Measurements from ENCODE around the gene ATP8A2.

Gene ATP8A2

GRCh38 chr13:25927363-25927762, 555.6 kb downstream of the ATP8A2 start:
- no peak overlapping the region for H3K27ac ChIP-seq (ENCODE audit: insufficient read depth, low read depth, low read length, poor library complexity, severe bottlenecking)
- no peak overlapping the region for H3K4me3 ChIP-seq (ENCODE audit: insufficient read depth, low read depth, low read length)
- 77 to 79% methylated on average over 6 of the region's 6 CpGs for WGBS, 2 experiments
- no peaks in the 10 kb centered on the region for H3K36me3 ChIP-seq (ENCODE audit: control insufficient read depth, insufficient read depth, low read length)
- no peaks in the 10 kb centered on the region for H3K9me3 ChIP-seq (ENCODE audit: control insufficient read depth, low read length)
- peaks cover 26% of the 10 kb centered on the region for H3K4me1 ChIP-seq (ENCODE audit: control insufficient read depth, insufficient read depth, low read length)
- H3K27me3 ChIP-seq (ENCODE audit: control insufficient read depth, insufficient read depth, low read length, poor library complexity, severe bottlenecking): no peaks in the 10 kb centered on the region

- 85 to 90% methylated on average over 2 of the region's 2 CpGs for WGBS, 2 experiments
- H3K36me3 ChIP-seq (ENCODE audit: control insufficient read depth, insufficient read depth, low read length): no peaks in the 10 kb centered on the region
- no peaks in the 10 kb centered on the region for H3K27me3 ChIP-seq (ENCODE audit: control insufficient read depth, insufficient read depth, low read length, poor library complexity, severe bottlenecking)
- H3K4me3 ChIP-seq (ENCODE audit: insufficient read depth, low read depth, low read length): no peak overlapping the region
- H3K9me3 ChIP-seq (ENCODE audit: control insufficient read depth, low read length): no peaks in the 10 kb centered on the region
- H3K4me1 ChIP-seq (ENCODE audit: control insufficient read depth, insufficient read depth, low read length): peaks cover 26% of the 10 kb centered on the region
- no peak overlapping the region for H3K27ac ChIP-seq (ENCODE audit: insufficient read depth, low read depth, low read length, poor library complexity, severe bottlenecking)
Observed at GRCh38 chr13:25927932-25928331, 556.2 kb downstream of the ATP8A2 start.

DNA sequence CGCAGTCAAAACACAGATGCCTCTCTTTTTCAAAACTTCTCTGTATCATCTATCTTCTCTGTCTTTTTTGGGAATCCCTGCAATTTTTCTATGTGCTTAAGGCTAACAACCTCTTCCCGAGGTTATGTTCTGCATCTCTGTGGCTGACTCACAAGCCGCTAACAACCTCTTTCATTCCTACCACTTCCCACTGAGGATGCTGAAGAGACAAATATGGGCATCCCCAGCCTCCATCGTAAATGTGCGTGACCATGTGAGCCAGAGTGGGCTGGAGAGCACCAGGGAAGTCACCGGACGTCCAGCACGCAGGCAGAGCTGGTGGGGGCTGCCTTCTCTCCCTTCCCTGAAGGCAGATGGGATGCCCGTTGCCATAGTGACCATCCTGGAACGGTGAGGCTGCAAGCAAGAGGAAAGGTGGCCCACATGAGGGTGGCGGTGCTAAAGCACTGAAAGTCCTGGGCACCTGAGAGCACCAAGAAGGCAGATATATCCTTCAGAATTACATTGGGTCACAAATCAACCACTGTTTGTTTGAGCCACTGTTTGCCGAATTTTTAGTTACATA, 557.2 kb downstream of the ATP8A2 start:
- H3K4me1 ChIP-seq (ENCODE audit: control insufficient read depth, insufficient read depth, low read length): peaks cover 29% of the 10 kb centered on the region
- H3K27ac ChIP-seq (ENCODE audit: insufficient read depth, low read depth, low read length, poor library complexity, severe bottlenecking): no peak overlapping the region
- no peaks in the 10 kb centered on the region for H3K27me3 ChIP-seq (ENCODE audit: control insufficient read depth, insufficient read depth, low read length, poor library complexity, severe bottlenecking)
- no peaks in the 10 kb centered on the region for H3K36me3 ChIP-seq (ENCODE audit: control insufficient read depth, insufficient read depth, low read length)
- 90 to 92% methylated on average over 12 of the region's 12 CpGs for WGBS, 2 experiments
- H3K9me3 ChIP-seq (ENCODE audit: control insufficient read depth, low read length): no peaks in the 10 kb centered on the region
- H3K4me3 ChIP-seq (ENCODE audit: insufficient read depth, low read depth, low read length): no peak overlapping the region

- WGBS, 2 experiments: 86 to 89% methylated on average over 7 of the region's 7 CpGs
- H3K4me1 ChIP-seq (ENCODE audit: control insufficient read depth, insufficient read depth, low read length): peaks cover 29% of the 10 kb centered on the region
Observed at GRCh38 chr13:25929816-25930215, 558.0 kb downstream of the ATP8A2 start.

DNA sequence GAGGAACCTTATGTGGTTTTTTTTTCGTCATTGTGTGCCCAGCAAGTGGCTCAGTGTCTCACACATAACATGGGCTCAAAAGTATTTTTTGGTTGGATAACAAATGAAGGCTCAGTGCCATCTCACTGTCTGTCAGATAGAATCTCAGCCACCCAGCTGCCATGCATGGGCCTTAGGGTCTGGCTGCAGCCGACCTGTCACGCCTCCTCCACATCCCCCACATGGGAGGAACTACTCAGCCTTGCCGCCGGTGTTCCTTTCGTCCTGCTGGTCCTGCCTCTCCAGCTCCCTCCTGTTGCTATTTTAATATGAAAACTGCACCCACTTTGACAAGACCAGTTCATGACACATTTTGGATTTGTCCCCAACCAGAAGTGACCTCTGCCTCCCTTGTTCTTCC, 558.9 kb downstream of the ATP8A2 start:
- Histone ChIP-seq H3K4me1 (ENCODE audit: control insufficient read depth, insufficient read depth, low read length) (peaks cover 29% of the 10 kb centered on the region), H3K9me3 (ENCODE audit: control insufficient read depth, low read length) (no peaks in the 10 kb centered on the region)
- 49 to 56% methylated on average over 6 of the region's 6 CpGs for WGBS, 2 experiments

More at GRCh38 chr13:25929816-25930215, 558.0 kb downstream of the ATP8A2 start:
- H3K4me3 ChIP-seq (ENCODE audit: insufficient read depth, low read depth, low read length): no peak overlapping the region
- H3K36me3 ChIP-seq (ENCODE audit: control insufficient read depth, insufficient read depth, low read length): no peaks in the 10 kb centered on the region
- H3K27me3 ChIP-seq (ENCODE audit: control insufficient read depth, insufficient read depth, low read length, poor library complexity, severe bottlenecking): no peaks in the 10 kb centered on the region
- H3K9me3 ChIP-seq (ENCODE audit: control insufficient read depth, low read length): no peaks in the 10 kb centered on the region
- H3K27ac ChIP-seq (ENCODE audit: insufficient read depth, low read depth, low read length, poor library complexity, severe bottlenecking): no peak overlapping the region

DNA sequence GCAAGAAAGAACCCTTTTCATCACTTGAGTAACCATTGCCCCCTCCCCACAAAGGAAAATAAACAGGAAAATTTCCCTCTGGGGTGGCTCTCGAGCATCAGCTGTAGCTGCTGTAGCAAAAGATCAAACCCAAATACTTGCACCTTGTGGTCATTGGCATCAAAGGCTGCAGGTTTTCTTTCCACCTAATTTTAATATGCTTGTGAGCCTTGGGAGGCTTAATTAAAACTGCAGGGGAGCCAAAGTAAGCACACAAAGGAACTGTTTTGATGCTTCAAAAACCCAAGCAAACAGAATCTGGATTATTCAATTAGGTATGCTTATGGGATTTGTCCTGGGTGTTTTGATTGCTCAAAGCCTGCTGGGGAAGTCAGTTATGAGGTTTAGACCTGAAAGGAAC, 560.6 kb downstream of the ATP8A2 start:
- Histone ChIP-seq H3K36me3 (ENCODE audit: control insufficient read depth, insufficient read depth, low read length) (no peaks in the 10 kb centered on the region), H3K4me1 (ENCODE audit: control insufficient read depth, insufficient read depth, low read length) (peaks cover 22% of the 10 kb centered on the region), H3K27me3 (ENCODE audit: control insufficient read depth, insufficient read depth, low read length, poor library complexity, severe bottlenecking) (no peaks in the 10 kb centered on the region), H3K27ac (ENCODE audit: insufficient read depth, low read depth, low read length, poor library complexity, severe bottlenecking) (peak overlapping the region; percentile 55), H3K9me3 (ENCODE audit: control insufficient read depth, low read length) (no peaks in the 10 kb centered on the region), H3K4me3 (ENCODE audit: insufficient read depth, low read depth, low read length) (no peak overlapping the region)
- 18 to 53% methylated on average over 1 of the region's 1 CpG for WGBS, 2 experiments

More for the DNA sequence above, 558.9 kb downstream of the ATP8A2 start:
- H3K36me3 ChIP-seq (ENCODE audit: control insufficient read depth, insufficient read depth, low read length): no peaks in the 10 kb centered on the region
- no peak overlapping the region for H3K4me3 ChIP-seq (ENCODE audit: insufficient read depth, low read depth, low read length)
- no peak overlapping the region for H3K27ac ChIP-seq (ENCODE audit: insufficient read depth, low read depth, low read length, poor library complexity, severe bottlenecking)
- H3K27me3 ChIP-seq (ENCODE audit: control insufficient read depth, insufficient read depth, low read length, poor library complexity, severe bottlenecking): no peaks in the 10 kb centered on the region

- no peak overlapping the region for H3K4me3 ChIP-seq (ENCODE audit: insufficient read depth, low read depth, low read length)
- peaks cover 15% of the 10 kb centered on the region for H3K4me1 ChIP-seq (ENCODE audit: control insufficient read depth, insufficient read depth, low read length)
- no peaks in the 10 kb centered on the region for H3K36me3 ChIP-seq (ENCODE audit: control insufficient read depth, insufficient read depth, low read length)
- H3K9me3 ChIP-seq (ENCODE audit: control insufficient read depth, low read length): no peaks in the 10 kb centered on the region
- H3K27ac ChIP-seq (ENCODE audit: insufficient read depth, low read depth, low read length, poor library complexity, severe bottlenecking): no peak overlapping the region
- 91 to 94% methylated on average over 4 of the region's 4 CpGs for WGBS, 2 experiments
- no peaks in the 10 kb centered on the region for H3K27me3 ChIP-seq (ENCODE audit: control insufficient read depth, insufficient read depth, low read length, poor library complexity, severe bottlenecking)
Observed at GRCh38 chr13:25933520-25933919, 561.7 kb downstream of the ATP8A2 start.

- Histone ChIP-seq H3K4me1 (ENCODE audit: control insufficient read depth, insufficient read depth, low read length) (peaks cover 15% of the 10 kb centered on the region), H3K4me3 (ENCODE audit: insufficient read depth, low read depth, low read length) (no peak overlapping the region), H3K9me3 (ENCODE audit: control insufficient read depth, low read length) (no peaks in the 10 kb centered on the region), H3K36me3 (ENCODE audit: control insufficient read depth, insufficient read depth, low read length) (no peaks in the 10 kb centered on the region), H3K27me3 (ENCODE audit: control insufficient read depth, insufficient read depth, low read length, poor library complexity, severe bottlenecking) (no peaks in the 10 kb centered on the region), H3K27ac (ENCODE audit: insufficient read depth, low read depth, low read length, poor library complexity, severe bottlenecking) (no peak overlapping the region)
- 96 to 97% methylated on average over 6 of the region's 6 CpGs for WGBS, 2 experiments
Observed at GRCh38 chr13:25934127-25934526, 562.4 kb downstream of the ATP8A2 start.

DNA sequence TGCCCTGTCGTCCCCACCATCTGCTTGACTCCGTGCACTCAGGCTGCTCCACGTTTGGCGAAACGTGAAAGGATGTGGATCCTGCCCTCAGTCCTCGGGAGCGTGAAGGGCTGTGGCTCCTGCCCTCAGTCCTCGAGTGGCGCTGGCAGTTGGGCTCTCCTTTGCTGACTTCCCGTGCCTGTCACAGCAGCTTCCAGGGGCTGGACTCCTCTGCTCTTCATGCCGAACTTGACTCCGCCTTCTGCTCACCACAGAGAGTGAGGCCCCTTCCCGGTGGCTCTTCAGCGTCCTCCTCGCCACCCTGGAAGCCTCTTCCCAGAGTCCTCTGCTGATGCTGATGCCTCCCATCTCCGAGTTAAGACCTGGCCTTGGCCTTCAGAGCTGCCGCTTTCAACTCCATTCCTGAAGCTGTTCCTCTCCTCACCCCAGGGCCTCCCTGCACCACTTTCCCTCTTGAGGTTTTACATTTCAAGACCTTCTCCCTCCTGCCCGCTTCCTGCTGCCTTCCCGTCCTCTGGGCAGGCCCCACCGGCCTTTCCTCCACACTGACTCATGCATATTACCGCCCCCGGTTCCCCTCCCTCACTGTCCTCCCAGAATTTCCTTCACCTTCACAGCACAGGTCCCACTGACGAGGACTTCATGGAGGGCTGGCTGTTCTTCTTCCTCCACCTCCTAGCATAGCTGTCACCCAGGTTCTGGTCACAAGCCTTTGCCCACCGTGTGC, 568.4 kb downstream of the ATP8A2 start:
- H3K4me3 ChIP-seq (ENCODE audit: insufficient read depth, low read depth, low read length): no peak overlapping the region
- H3K27ac ChIP-seq (ENCODE audit: insufficient read depth, low read depth, low read length, poor library complexity, severe bottlenecking): no peak overlapping the region
- no peaks in the 10 kb centered on the region for H3K36me3 ChIP-seq (ENCODE audit: control insufficient read depth, insufficient read depth, low read length)
- no peaks in the 10 kb centered on the region for H3K27me3 ChIP-seq (ENCODE audit: control insufficient read depth, insufficient read depth, low read length, poor library complexity, severe bottlenecking)
- no peaks in the 10 kb centered on the region for H3K4me1 ChIP-seq (ENCODE audit: control insufficient read depth, insufficient read depth, low read length)
- WGBS, 2 experiments: 84 to 87% methylated on average over 24 of the region's 24 CpGs
- no peaks in the 10 kb centered on the region for H3K9me3 ChIP-seq (ENCODE audit: control insufficient read depth, low read length)

DNA sequence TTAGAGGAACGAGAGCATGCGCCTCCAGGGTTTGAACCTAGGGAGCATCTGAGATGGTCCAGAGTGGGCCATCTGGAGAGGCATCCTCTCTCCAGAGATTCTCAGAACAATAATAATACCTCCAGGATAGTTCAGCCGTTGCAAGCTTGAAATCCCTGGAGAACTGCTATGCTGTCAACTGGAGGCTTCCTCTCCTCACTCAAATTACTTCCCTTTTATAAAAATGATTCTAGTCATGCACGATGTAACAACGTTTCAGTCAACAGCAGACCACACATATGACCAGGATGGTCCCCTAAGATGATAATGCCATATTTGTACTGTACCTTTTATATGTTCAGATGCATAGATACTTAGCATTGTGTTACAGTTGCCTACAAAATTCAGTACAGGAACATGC, 571.3 kb downstream of the ATP8A2 start:
- Histone ChIP-seq H3K4me3 (ENCODE audit: insufficient read depth, low read depth, low read length) (no peak overlapping the region), H3K9me3 (ENCODE audit: control insufficient read depth, low read length) (no peaks in the 10 kb centered on the region), H3K27ac (ENCODE audit: insufficient read depth, low read depth, low read length, poor library complexity, severe bottlenecking) (no peak overlapping the region), H3K27me3 (ENCODE audit: control insufficient read depth, insufficient read depth, low read length, poor library complexity, severe bottlenecking) (no peaks in the 10 kb centered on the region), H3K4me1 (ENCODE audit: control insufficient read depth, insufficient read depth, low read length) (no peaks in the 10 kb centered on the region), H3K36me3 (ENCODE audit: control insufficient read depth, insufficient read depth, low read length) (no peaks in the 10 kb centered on the region)
- 95 to 97% methylated on average over 5 of the region's 5 CpGs for WGBS, 2 experiments

All from ectodermal cell (in vitro differentiated cells).